Body of pancreas (tissue), 4 donors: Measurements from ENCODE around the gene TMEM218. TPM values are rescaled to one million over a fixed set of nuclear protein-coding genes. Genes with fewer than 3 reads are reported as not detected.
"Not testable (repeated sequence)": the region's sequence is repeated elsewhere in the genome, so short reads cannot be mapped to it uniquely, and the experiment has no call there.

Experiments
- ATAC-seq: fragments of 150-250 bp; one replicate; pipeline ENCODE4 v1.9.1; 2016
- DNase-seq, 4 donors: peaks; one replicate each; pipeline ENCODE4 v3.0.0-alpha.2; 2019
- H3K27ac ChIP-seq, 4 donors: fragments of 200-600 bp; sonication (generic); 1 replicate in 3 of 4; 2 replicates in 1 of 4; pipeline versions ENCODE4 v1.5.1 to v1.6.1; 2016 to 2019; ENCODE audit warnings: mild to moderate bottlenecking in 1 of 4, mixed read lengths in 1 of 4, moderate library complexity in 1 of 4
- H3K27me3 ChIP-seq, 2 donors: fragments of 200-600 bp; sonication (generic); one replicate each; pipeline ENCODE4 v1.6.0; 2016; ENCODE audit warnings: mild to moderate bottlenecking in 1 of 2
- H3K36me3 ChIP-seq, 2 donors: fragments of 200-600 bp; sonication (generic); replicated peaks in 1 of 2; 2 replicates each; pipeline ENCODE4 v1.5.1; 2016; ENCODE audit warnings: low read depth in 2 of 2; ENCODE audit not compliant: insufficient read depth in 1 of 2
- H3K4me1 ChIP-seq: fragments of 200-600 bp; sonication (generic); one replicate; pipeline ENCODE4 v1.6.0; 2016
- H3K4me3 ChIP-seq, 2 donors: fragments of 200-600 bp; sonication (generic); 1 replicate in 1 of 2; 2 replicates in 1 of 2; pipeline ENCODE4 v1.5.1; 2016 to 2019
- H3K9me3 ChIP-seq, 3 donors: fragments of 200-600 bp; sonication (generic); 1 replicate in 2 of 3; 2 replicates in 1 of 3; pipeline ENCODE4 v1.5.1; 2016
- POLR2A ChIP-seq, 3 donors: fragments of 450-650 bp; IDR thresholded peaks; one replicate each; pipeline ENCODE4 v1.6.1; 2016; ENCODE audit warnings: antibody characterized with exemption in 3 of 3, mild to moderate bottlenecking in 2 of 3
- WGBS, 2 donors: methylation state at CpG; one replicate each; pipeline ENCODE4 v1.1.5; 2017; 5-methylcytosine and 5-hydroxymethylcytosine counted together
- intact Hi-C: fragments of 100-400 bp; cut with DNase I; formaldehyde crosslinking; loops from one replicate; pipeline ENCODE4 v1.15.1; 2023
- total RNA-seq, 2 donors: library from RNA; depleted of rRNA; stranded (reverse); fragments of >200 nt; gene quantifications; one replicate each; pipeline ENCODE4 v1.1.0, GENCODE V29; 2016
- TF ChIP-seq, protein P1 (sequence below), 7 experiments: fragments of 450-650 bp in 4 of 7; fragments of 200-600 bp in 3 of 7; sonication (generic) in 3 of 7; IDR thresholded peaks; one replicate each; pipeline ENCODE4 v1.5.1; 2016 to 2019; ENCODE audit warnings: antibody characterized with exemption in 7 of 7

Gene TMEM218
- total RNA-seq, 2 donors from 2014 or later = 8.8 to 10.2 TPM

DNA sequence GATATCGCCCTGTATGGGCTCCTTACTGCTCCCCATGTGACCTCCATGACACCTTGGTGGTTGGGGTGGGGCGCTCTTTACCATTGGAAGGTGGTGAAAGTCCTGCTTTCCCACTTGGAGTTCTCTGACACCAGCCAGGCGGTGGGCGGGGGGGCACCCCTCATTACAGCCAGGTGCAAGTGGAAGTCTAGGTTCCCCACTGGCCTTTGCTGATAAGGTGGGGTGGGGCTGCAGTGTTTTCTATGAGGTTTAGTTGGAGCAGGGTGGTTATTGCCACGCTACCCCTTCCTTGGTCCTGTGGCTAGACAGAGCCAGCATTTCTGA is 53.8 kb downstream of the TMEM218 start:
- Histone ChIP-seq H3K4me3 (no peak overlapping the region), H3K27ac (no peak overlapping the region), H3K4me1 (no peaks in the 10 kb centered on the region), H3K9me3 (no peaks in the 10 kb centered on the region), H3K27me3 (no peaks in the 10 kb centered on the region), H3K36me3 (no peaks in the 10 kb centered on the region)
- WGBS, 2 donors = 86 to 96% methylated on average over 3 to 4 of the region's 5 CpGs
- intact Hi-C loops = no loop called here
- DNase-seq (no peak), ATAC-seq (no peak)
- TF ChIP-seq, protein P1, sequence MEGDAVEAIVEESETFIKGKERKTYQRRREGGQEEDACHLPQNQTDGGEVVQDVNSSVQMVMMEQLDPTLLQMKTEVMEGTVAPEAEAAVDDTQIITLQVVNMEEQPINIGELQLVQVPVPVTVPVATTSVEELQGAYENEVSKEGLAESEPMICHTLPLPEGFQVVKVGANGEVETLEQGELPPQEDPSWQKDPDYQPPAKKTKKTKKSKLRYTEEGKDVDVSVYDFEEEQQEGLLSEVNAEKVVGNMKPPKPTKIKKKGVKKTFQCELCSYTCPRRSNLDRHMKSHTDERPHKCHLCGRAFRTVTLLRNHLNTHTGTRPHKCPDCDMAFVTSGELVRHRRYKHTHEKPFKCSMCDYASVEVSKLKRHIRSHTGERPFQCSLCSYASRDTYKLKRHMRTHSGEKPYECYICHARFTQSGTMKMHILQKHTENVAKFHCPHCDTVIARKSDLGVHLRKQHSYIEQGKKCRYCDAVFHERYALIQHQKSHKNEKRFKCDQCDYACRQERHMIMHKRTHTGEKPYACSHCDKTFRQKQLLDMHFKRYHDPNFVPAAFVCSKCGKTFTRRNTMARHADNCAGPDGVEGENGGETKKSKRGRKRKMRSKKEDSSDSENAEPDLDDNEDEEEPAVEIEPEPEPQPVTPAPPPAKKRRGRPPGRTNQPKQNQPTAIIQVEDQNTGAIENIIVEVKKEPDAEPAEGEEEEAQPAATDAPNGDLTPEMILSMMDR (IDR thresholded peaks at IDR 0.05) = no peak

DNA sequence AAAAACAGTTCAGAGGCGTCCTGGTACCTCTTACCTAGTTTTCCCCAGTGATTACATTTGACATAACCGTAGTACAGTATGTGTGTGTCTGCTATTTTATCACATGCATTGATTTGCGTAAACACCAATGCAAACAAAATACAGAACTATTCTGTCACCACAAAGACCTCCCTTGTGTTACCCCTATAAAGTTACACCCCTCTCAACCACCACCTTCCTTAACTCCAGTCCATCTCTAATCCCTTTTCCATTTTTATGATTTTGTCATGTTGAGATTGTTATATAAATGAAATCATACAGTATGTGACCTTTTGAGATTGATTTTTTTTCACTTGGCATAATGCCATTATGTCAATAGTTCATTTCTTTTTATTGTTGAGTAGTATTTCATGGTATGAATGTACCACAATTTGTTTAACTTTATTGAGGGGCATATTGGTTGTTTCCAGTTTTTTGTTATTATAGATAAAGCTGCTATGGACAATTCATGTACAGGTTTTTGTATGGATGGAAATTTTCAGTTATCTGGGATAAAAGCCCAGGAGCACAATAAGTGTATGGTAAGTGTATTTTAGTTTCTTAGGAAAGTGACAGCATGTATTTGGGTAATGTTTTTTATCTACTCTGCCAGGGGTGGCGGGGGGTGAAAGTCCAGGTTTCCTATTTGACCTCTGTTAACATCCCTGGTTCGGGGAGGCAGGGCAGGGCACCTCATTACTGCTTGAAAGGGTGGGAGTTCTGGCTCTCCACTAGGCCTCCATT is 54.3 kb downstream of the TMEM218 start:
- no peak for ATAC-seq
- WGBS, 2 donors = 67 to 71% methylated on average over 5 of the region's 5 CpGs

GRCh38 chr11:125056111-125056510 is 55.3 kb downstream of the TMEM218 start:
- 92 to 98% methylated on average over 2 of the region's 2 CpGs for WGBS, 2 donors
- ATAC-seq, H3K36me3 ChIP-seq, H3K4me3 ChIP-seq, H3K9me3 ChIP-seq, intact Hi-C loops, H3K4me1 ChIP-seq, H3K27me3 ChIP-seq, DNase-seq, H3K27ac ChIP-seq: not testable (repeated sequence)

More for the DNA sequence above, 54.3 kb downstream of the TMEM218 start:
- H3K4me3 ChIP-seq = no peak overlapping the region
- H3K4me1 ChIP-seq = no peaks in the 10 kb centered on the region
- DNase-seq = no peak
- H3K9me3 ChIP-seq = no peaks in the 10 kb centered on the region
- no peaks in the 10 kb centered on the region for H3K27me3 ChIP-seq
- intact Hi-C loops = no loop called here
- no peak overlapping the region for H3K27ac ChIP-seq
- H3K36me3 ChIP-seq = no peaks in the 10 kb centered on the region
- TF ChIP-seq, protein P1 (IDR thresholded peaks at IDR 0.05) = no peak
- TF ChIP-seq POLR2A (IDR thresholded peaks at IDR 0.05) = no peak

DNA sequence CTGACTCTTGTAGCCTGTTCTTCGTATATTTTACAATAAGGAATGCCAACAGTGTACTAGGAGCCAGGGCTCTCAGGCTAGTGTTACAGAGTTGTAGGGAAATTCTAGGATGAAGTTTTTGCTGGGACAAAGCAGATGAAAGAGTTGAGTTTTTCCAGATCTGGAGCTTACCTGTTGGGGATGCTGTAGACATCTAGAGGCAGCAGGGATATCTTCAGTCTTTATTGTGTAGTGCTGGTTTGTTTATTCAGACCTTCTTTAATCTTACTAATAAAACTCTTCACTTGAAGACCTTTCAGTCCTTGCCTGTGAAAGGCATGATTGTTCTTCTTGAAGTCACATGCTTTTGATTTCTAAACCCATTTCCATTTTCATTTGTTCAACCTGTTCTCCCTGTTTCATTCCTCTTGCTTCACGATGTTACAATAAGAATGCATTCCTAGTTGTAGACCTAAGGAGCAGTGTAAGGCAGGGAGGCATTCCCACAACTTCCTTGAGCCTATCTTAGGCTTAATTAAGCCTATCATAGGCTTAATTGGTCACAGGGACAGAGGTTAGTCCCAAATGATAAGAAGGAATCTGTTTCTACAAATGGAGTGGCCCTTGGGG is 56.2 kb downstream of the TMEM218 start:
- TF ChIP-seq, protein P1 (IDR thresholded peaks at IDR 0.05) = no peak
- TF ChIP-seq POLR2A (IDR thresholded peaks at IDR 0.05) = no peak
- DNase-seq = no peak
- intact Hi-C loops = no loop called here

GRCh38 chr11:125053167-125053566 is 58.3 kb downstream of the TMEM218 start:
- Histone ChIP-seq H3K4me3 (no peak overlapping the region), H3K4me1 (no peaks in the 10 kb centered on the region), H3K27me3 (no peaks in the 10 kb centered on the region), H3K36me3 (no peaks in the 10 kb centered on the region), H3K9me3 (no peaks in the 10 kb centered on the region), H3K27ac (no peak overlapping the region)
- WGBS, 2 donors = 57 to 92% methylated on average over 1 of the region's 1 CpG
- intact Hi-C loops = no loop called here
- TF ChIP-seq, protein P1 (IDR thresholded peaks at IDR 0.05) = no peak
- TF ChIP-seq POLR2A (IDR thresholded peaks at IDR 0.05) = no peak
- ATAC-seq (no peak), DNase-seq (no peak)

More for the DNA sequence above, 56.2 kb downstream of the TMEM218 start:
- no peaks in the 10 kb centered on the region for H3K9me3 ChIP-seq
- H3K36me3 ChIP-seq = no peaks in the 10 kb centered on the region
- no peaks in the 10 kb centered on the region for H3K4me1 ChIP-seq
- no peak overlapping the region for H3K4me3 ChIP-seq
- ATAC-seq = no peak
- no peak overlapping the region for H3K27ac ChIP-seq
- WGBS, 2 donors = 56 to 63% methylated on average over 2 of the region's 2 CpGs
- H3K27me3 ChIP-seq = no peaks in the 10 kb centered on the region
